GM12875 (cell line): Measurements from ENCODE around the gene SLC3A2.

Experiments used
- H3K4me3 ChIP-seq: one replicate; pipeline ENCODE4 v1.5.1; 2011; ENCODE audit warnings: low read depth, low read length, control low read depth
- CTCF ChIP-seq: IDR thresholded peaks from 2 replicates; pipeline ENCODE4 v1.5.1; 2011; ENCODE audit warnings: low read depth, mild to moderate bottlenecking, control low read depth, inconsistent platforms, low read length, moderate library complexity, borderline replicate concordance; ENCODE audit not compliant: insufficient read depth

The SLC3A2 gene

GRCh38 chr11:62923601-62924411 lies 43.1 kb downstream of the SLC3A2 start:
- no peak for TF ChIP-seq CTCF

GRCh38 chr11:62925308-62925707 lies 44.6 kb downstream of the SLC3A2 start:
- no peak for TF ChIP-seq CTCF
- H3K4me3 ChIP-seq, result no peak overlapping the region

More at GRCh38 chr11:62923601-62924411, 43.1 kb downstream of the SLC3A2 start:
- H3K4me3 ChIP-seq, result peak overlapping the region; percentile 15

- no peak overlapping the region for H3K4me3 ChIP-seq
- no peak for TF ChIP-seq CTCF
Observed at GRCh38 chr11:62925745-62926679, 45.3 kb downstream of the SLC3A2 start.

GRCh38 chr11:62926680-62927455 lies 46.2 kb downstream of the SLC3A2 start:
- TF ChIP-seq CTCF, result no peak
- H3K4me3 ChIP-seq, result no peak overlapping the region

- H3K4me3 ChIP-seq, result no peak overlapping the region
- no peak for TF ChIP-seq CTCF
Observed at GRCh38 chr11:62928011-62928410, 47.3 kb downstream of the SLC3A2 start.

- no peak overlapping the region for H3K4me3 ChIP-seq
- no peak for TF ChIP-seq CTCF
Observed at GRCh38 chr11:62930157-62930556, 49.5 kb downstream of the SLC3A2 start.
